HG02970 (cell line): ENCODE measurements around the gene PHLPP1.

ENCODE experiments used
- ATAC-seq: cut with Tn5 transposase; IDR thresholded peaks from one replicate; pipeline ENCODE4 v1.9.1; 2021; ENCODE audit warnings: mild to moderate bottlenecking, moderate library complexity, moderate number of reproducible peaks; ENCODE audit not compliant: unreplicated experiment, low FRiP score

PHLPP1 gene

GRCh38 chr18:62769216-62769615, 53.9 kb downstream of the PHLPP1 start:
- ATAC-seq = no peak

- no peak for ATAC-seq
These were observed 56.3 kb downstream of the PHLPP1 start for GRCh38 chr18:62771494-62772270.

DNA sequence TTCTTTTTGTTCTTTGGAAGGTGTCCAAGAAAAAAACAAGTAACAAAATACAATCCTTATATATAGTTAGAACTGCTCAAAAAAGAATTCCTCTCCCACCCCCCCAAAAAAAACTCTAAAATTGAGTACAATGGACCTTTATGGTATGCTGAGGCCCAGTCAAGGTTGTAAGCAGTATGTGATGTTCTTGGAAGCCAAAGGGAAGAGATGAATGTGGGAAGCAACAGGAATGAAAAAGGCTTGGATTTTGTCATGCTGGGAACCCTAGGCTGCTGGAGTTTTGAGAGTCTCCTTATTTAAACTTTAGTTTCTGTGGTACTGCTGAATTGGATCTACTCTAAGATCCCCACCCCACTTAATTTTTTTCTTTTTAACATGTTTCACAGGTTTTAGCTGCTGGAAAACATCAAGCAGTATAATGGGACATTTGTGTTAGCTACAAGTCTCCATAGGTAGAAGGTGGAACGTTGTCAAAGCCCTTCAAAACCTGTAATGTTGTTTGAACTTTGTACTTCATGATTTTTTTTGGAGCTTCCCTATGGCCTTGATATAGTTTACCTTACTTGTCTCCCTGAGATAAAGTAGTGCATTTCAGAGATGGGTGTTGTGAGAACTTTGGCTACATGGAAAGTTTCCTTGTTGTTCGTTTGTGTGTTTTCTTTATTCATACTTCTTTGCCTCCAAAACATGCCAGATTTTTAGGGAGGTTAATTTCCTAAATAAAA, 57.7 kb downstream of the PHLPP1 start:
- ATAC-seq = no peak

DNA sequence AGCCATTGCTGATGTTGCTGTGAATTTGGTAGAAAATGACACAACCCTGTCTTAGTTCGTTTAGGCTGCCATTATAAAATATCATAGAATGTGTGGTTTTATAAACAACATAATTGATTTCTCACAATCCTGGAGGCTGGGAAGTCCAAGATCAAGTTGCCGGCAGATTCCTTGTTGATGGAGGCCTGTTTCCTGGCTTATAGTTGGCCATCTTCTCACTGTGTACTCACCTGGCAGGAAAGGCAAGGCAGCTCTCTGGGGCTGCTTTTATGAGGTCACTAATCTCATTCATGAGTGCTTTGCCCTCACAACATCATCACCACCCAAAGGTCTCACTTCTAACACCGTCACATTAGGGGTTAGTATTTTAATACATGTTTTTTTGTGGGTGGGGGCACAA, 58.4 kb downstream of the PHLPP1 start:
- ATAC-seq = no peak

- ATAC-seq = no peak
These were observed 60.8 kb downstream of the PHLPP1 start for GRCh38 chr18:62776024-62776570.

GRCh38 chr18:62777814-62778213, 62.5 kb downstream of the PHLPP1 start:
- no peak for ATAC-seq

DNA sequence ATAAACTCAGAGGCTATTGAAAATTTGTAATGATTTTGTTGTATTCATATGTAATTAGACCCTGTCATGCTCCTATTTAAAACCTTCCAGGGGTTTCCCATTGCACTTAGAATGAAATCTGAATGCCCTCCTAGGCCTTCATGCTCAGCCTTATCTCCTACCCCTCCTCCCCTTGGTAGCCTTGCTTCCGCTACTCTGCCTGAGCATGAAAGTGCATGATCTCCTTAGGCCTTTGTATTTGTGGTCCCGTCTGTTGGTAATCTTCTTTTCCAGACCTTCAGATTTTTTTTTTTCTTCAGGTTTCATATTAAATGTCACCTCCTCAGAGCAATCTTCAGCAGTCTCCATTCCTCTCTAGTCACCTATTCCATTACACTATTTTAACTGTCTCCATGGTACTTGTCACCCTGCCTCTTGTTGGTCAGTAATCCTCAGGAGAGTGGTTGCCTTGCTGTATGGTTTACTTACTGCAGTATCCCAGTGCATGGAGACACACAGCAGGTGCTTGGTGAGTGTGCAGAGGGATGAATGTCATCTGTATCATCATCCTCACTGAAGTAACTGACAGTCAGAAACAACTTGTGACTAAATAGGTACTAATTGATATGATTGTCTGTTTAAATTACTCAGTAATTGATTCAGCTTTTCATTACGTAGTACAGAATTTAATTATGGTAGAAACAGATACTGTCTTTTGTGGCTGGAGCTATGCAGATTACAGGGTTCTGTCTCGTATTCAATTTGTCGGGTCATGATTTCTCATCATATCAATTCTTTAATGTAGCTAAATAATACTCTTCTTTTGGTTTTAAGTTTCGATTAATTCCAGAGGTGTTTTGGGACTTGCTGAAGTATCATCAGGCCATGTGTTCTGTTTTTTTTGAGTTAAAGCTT, 63.9 kb downstream of the PHLPP1 start:
- ATAC-seq = no peak

DNA sequence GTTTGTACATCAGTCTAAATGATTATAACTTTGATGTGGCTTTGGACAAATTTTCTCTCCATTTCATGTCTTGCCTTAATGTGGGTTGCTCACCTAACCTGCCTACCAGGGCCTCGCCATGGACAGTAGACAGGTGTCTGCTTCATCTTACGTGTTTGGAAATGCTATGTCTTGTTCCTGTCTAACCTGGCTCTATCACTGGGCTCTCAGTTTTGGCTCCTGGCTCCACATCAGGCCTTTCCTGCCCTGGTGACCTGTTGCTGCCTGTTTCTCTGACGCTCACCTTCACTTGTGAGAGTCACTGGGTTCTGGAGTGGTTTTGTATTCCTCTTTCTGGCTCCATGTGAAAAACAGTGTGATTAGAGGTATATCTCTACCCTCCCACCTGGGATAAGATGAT, 65.9 kb downstream of the PHLPP1 start:
- ATAC-seq = no peak

DNA sequence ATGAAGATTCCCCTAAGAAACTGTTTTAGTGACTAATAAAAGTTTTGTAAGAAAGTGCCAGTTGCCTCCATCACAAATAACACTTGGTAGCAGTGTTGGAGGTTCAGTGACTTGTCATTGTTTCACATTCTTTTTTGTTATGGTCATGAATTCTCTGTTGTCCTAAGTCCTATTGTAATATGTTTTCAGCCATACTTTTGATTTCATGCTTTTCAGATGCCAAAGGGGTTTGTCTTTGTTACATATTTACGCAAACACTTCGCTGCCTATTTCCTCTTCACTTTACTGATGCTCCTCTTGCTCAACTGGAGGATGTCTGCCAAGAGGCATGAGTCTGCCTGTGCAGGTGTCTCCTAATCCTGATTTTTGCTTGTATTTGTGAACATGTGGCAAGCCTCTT, 66.6 kb downstream of the PHLPP1 start:
- no peak for ATAC-seq

- ATAC-seq = no peak
These were observed 69.1 kb downstream of the PHLPP1 start for GRCh38 chr18:62784338-62784965.

GRCh38 chr18:62784966-62785413, 69.6 kb downstream of the PHLPP1 start:
- ATAC-seq = no peak

GRCh38 chr18:62786689-62787088, 71.3 kb downstream of the PHLPP1 start:
- no peak for ATAC-seq

DNA sequence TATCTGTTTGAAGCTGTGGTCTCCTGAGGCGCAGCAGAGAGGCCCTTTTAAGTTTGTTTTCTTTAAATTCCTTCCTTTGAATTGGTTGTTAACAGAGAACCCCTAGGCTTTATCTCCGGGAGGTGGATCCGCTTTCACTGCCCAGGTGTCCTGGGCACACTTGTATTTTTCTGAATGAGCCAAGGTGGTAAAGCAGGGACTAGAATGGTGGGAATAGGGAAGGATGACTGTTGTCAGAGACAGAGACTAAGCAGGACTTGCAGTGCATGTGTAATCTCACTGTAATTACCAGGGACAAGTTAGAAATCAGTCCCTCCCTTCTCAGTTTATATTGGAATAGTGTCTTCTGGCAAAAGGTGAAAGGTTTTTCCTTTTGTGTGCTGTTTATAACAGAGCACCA, 72.8 kb downstream of the PHLPP1 start:
- no peak for ATAC-seq

GRCh38 chr18:62788876-62789275, 73.5 kb downstream of the PHLPP1 start:
- ATAC-seq = no peak

GRCh38 chr18:62790871-62791772, 75.8 kb downstream of the PHLPP1 start:
- no peak for ATAC-seq

DNA sequence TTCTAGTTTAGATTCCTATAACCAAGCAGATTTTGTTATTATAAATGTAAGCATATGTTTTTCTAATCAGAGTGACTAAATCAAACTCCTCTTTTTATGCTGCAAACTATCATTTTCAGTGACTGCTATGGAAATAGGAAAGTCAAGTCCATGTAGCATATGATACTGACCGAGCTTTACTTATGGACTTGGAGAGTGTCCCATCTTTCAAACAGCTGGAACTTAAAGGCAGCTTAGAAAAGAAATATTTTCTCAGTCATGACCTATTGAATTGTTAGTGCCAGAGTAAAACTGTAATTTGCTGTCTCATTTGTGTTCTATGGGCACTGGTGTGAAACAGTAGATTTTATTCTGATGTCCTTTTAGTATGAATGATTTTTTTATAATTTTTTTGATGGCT, 76.7 kb downstream of the PHLPP1 start:
- no peak for ATAC-seq

DNA sequence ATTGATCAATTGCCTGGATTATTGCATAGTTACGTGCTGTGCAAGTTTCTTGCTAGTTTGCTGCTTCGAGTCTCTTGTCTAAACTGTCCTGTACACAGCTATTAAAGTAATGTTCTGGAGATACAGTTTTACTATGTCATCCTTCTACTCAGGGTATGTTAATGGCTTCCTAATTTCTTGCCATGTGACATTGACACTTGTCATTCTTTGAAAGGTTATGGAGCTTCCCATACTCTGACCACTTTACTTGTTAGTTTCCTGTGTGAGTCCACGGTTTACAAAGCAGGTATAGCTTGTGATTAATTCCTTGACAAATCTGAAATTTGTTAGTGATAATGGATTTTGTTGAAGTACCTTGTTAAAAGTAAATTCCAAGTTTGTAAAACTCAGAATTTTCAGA, 80.5 kb downstream of the PHLPP1 start:
- no peak for ATAC-seq

DNA sequence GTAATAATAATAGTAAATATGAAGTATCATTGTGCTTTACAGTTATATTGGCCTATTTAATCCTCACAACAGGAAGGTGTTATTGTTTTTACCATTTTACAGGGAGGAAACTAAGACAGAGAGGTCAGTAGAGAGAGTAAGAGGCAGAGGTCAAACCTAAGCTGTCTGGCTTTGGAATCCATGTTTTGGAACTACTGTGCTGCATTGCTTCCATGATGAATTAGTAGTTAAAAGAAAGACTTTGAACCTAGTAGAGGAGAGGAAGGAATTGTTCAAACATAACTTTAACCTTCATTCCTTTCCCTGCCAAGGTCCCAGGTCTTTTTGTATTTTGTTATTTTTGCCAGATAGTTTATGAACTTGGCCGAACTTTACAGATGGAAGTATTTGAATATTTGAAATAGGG, 80.9 kb downstream of the PHLPP1 start:
- ATAC-seq = no peak

DNA sequence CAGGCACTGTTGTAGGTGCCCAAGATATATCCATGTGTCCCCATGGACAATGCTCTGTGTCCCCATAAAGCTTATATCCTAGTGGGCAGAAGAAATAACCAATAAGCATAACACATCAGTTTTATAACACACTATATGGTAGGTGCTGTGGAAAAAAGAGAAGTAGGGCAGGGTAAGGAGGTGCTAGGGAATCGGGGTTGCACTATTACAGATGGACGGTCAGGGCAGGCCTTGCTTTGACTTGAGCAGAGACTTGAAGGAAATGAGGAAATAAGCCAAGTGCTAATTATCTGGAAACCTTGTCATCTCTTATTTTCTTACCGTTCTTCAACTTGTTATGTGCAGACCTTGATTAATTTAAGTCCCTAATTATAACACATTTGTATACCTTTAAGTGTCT, 82.0 kb downstream of the PHLPP1 start:
- ATAC-seq = no peak
